NCI-H526 treated with DMSO at 0.1 percent for 48 hours (cell line): ENCODE data around the gene STEAP3.

Source experiments
- DNase-seq: peaks from one replicate; lab custom pipeline; 2025; lab: John Stamatoyannopoulos, UW

The STEAP3 gene

GRCh38 chr2:119225105-119225865 lies 1.7 kb downstream of the STEAP3 start:
- no peak for DNase-seq

GRCh38 chr2:119225926-119226325 lies 2.3 kb downstream of the STEAP3 start:
- no peak for DNase-seq

GRCh38 chr2:119227346-119227745 lies 3.7 kb downstream of the STEAP3 start:
- no peak for DNase-seq

- DNase-seq = no peak
Measured at GRCh38 chr2:119228136-119228535, 4.5 kb downstream of the STEAP3 start.

- no peak for DNase-seq
Measured at GRCh38 chr2:119228964-119229363, 5.3 kb downstream of the STEAP3 start.

DNA sequence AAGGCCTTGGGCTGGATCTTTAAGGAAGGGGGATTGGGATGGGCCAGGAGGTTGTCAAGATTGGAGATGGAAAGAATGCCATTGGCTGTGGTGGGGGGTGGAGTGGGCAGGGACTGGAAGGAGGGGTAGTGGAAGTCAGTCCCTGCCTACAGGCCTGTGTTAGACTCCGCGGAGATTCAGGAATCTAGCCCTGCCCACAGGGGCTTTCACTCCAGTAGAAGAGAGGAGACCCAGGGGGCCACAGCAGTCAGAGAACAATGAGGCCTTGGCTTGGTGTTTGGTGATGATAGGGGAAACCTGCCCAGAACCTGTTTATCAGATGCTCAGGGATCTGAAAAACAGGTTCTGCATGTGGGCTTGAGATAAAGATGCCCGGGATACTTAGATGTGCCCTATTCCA lies 6.1 kb downstream of the STEAP3 start:
- no peak for DNase-seq

DNA sequence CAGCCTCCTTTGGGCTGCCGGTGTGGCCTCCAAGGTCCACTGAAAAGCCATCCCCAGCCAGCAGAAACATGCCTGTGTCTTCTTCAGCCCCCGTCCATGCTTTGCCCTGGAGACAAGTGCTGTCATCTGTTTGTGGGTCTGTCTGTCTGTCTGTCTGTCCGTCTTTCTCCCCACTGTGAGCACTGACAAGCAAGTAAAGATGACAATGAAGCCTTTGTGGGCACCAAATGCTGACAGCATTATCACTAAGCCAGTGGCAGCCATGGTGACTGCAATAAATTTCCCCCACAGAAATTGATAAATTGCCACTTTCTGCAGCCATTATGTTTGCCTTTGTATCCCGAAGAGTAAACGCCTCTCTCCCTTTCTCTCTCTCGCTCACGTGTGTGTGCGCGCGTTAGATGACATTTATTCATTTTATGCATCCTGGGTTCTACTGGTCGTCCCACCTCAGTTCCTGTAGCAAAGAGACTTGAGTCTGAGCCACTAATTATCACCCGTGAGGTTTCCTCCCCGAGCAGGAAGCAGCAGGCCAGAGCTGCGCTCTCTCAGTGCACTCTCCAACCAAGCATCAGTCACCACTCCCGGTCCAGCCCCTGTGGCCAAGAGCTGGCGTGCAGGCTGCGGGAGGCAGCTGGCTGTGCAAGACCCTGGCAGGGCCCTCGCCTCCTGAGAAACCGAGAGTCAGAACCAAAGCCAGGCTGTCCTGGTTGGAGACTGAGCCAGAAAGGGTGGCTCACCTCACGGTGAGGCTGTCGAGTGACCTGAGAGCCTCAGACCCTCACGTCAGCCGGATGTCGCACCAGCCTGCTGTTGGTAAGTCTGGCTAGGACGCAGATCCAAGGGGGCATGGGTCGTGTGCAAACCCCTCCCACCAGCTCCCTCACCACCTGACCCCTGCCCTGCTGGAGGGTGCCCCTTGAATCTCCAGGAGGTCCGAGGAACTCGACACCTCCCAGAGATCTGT lies 6.9 kb downstream of the STEAP3 start:
- DNase-seq = no peak

- DNase-seq = no peak
Measured at GRCh38 chr2:119231975-119232665, 8.5 kb downstream of the STEAP3 start.

GRCh38 chr2:119232666-119232993 lies 9.0 kb downstream of the STEAP3 start:
- DNase-seq = no peak

DNA sequence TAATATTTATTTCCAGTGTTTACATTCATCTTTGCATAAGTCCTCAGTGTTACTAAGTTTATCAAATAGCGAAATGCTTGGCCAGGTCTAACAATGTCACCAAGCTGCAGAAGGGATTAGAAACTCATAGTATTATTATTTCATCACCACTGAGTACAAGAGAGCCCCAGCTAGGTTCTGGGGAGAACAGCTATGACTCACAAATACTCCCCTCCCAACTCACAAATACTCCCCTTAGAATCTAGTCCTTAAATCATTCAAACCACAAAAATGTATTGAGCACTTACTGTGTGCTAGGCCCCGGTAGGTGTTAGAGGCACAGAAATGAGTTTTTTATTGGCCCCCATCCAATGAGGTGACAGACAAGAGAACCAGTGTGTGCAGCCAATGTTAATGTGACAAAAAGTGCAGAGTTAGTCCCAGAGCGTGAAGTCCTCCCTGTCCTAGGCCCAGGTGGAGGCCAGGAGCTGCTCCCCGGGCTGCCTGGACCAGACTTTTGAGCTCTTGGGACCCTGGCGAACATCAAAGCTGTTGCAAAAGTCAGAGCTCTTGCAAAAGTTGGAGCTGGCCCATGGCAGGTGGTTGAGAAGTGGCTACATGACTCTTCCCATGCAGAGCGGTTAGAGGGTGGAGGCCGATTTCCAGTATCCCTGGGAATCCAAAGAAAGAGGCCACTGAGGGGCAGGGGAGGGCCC lies 9.8 kb downstream of the STEAP3 start:
- DNase-seq = no peak

DNA sequence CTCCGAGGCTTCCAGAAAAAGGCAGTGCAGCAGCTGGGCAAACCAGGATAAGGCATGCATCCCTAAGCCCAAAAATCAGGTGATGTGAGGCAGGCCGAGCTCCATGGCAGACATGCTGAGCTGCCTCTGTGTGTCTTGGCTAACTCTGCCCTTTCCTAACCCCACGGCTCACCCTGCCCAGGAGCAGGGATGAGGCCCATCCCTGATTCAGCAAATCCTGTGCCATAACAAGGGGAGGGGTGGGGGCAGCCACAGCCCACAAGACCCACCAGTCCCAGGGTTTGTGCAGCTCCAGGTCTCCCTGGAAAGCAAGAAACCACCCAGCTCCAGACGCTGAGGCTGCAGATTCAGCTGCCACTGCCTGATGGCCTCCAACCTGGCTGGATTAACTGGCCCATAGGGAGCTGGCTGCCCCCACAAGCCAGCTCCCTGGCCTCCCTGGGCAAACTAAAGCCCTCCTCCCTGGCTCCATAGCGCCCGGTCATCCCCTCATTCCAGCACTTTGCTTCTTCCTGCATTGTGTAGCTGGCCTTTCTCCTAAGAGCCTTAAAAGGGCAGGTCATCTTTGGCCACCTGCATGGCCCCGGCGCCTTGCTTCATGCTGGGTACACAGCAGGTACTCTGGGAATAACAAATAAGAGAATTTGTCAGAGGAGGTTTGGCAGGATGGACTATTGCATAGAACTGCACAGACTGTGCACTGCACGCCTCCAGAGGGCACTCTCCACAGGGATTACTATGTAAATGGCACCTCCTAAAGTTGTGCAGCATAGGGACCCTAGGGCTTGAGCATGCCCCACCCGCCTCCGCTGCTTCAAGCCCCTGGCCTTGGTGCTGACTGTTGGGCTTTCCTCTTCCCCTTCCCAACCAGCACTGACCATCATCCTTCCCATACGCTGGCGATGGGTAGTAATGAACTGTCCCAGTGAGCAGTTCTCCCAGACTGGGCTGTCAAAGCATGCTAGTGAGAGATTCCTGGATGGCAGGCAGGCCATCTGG lies 10.7 kb downstream of the STEAP3 start:
- no peak for DNase-seq

- no peak for DNase-seq
Measured at GRCh38 chr2:119236796-119237195, 13.2 kb downstream of the STEAP3 start.

DNA sequence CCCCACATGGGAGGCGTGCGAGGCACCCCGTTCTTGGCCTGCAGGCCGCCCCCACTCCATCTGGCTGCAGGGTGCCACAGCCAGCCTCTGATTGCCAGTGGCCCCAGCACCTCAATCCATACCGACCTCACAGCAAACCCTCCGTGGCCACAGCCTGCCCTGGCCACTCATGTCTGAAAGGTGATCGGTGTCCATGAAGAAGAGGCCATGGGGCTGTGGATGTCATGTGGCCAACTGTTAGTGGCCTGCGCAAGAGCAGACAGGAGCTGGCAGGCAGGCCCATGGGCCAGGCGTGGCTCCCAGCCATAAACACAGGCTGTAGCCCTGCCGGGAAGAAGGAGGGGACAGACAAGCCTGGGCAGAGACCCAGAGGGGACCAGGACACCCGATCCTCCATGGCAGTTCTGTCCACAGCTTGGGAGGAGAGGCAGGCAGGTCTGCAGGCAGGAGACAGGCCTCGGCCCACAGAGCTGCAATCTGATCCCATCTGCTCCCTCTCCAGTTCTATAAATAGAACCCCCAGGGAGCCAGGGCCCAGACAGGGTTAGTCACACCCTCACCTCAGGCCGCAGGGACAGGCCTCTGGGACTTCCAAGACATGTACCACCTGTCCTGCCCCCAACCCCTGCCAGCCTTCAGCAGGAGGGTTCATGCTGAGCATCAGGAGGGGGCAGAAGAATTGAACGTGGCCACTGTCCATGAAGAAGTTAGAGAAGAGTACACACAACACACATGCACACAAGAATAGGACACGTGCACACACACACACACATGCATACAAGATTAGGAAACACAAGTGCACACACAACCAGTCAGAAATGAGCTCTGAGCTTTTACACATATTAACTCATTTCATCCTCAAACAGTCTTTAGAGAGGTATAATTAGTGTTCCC lies 16.9 kb downstream of the STEAP3 start:
- DNase-seq = peak; percentile 93

GRCh38 chr2:119241205-119241532 lies 17.5 kb downstream of the STEAP3 start:
- no peak for DNase-seq

GRCh38 chr2:119242276-119243119 lies 18.9 kb downstream of the STEAP3 start:
- peak; percentile 23 for DNase-seq

DNA sequence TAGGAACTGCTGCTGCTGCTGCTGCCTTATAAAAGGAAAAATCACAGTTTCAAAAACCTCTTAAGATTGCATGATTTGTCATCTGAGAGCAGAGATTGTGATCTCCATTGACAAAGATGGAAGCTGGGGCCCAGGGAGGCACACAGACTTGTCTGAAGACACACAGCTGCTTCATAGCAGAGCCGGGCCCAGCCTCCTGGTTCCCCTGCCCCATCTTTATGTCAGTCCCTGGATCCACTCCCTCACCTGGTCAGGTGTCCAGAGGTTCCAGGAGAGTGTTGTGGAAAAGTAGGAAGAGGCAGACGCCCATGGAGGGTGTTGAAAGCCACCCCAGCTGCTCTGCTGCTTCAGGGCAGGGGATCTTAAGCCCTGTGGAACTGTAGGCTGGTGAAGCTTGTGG lies 20.0 kb downstream of the STEAP3 start:
- no peak for DNase-seq

DNA sequence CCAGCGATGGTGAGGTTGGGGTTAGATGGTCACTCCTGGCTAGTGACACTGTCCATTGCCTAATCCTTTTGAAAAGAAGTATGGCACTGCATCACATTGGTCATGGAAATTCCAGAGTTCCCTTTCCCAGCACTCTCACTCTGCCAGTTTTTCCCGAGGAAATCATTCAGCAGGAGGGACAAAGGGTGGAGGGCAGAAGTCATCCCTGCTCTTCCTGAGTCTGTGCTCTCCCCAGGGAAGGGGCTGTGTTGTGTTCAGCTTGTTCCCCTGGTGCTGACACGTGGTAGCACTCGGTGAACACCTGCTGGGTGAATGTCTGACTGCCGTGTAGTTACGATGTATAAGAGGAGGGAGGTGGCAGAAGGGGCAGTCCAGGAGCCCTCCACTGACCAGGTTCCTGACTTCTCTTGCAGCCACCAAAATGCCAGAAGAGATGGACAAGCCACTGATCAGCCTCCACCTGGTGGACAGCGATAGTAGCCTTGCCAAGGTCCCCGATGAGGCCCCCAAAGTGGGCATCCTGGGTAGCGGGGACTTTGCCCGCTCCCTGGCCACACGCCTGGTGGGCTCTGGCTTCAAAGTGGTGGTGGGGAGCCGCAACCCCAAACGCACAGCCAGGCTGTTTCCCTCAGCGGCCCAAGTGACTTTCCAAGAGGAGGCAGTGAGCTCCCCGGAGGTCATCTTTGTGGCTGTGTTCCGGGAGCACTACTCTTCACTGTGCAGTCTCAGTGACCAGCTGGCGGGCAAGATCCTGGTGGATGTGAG lies 21.6 kb downstream of the STEAP3 start:
- no peak for DNase-seq

- no peak for DNase-seq
Measured at GRCh38 chr2:119245841-119246230, 22.2 kb downstream of the STEAP3 start.
